SKM-1 (cell line): ENCODE data around the gene KRTAP4-7.
"Not testable (repeated sequence)": the region's sequence is repeated elsewhere in the genome, so short reads cannot be mapped to it uniquely, and the experiment has no call there.

Experiments
- DNase-seq: peaks from one replicate; lab custom pipeline; 2025; ENCODE audit not compliant: unreplicated experiment; lab: John Stamatoyannopoulos, UW

The KRTAP4-7 gene

DNA sequence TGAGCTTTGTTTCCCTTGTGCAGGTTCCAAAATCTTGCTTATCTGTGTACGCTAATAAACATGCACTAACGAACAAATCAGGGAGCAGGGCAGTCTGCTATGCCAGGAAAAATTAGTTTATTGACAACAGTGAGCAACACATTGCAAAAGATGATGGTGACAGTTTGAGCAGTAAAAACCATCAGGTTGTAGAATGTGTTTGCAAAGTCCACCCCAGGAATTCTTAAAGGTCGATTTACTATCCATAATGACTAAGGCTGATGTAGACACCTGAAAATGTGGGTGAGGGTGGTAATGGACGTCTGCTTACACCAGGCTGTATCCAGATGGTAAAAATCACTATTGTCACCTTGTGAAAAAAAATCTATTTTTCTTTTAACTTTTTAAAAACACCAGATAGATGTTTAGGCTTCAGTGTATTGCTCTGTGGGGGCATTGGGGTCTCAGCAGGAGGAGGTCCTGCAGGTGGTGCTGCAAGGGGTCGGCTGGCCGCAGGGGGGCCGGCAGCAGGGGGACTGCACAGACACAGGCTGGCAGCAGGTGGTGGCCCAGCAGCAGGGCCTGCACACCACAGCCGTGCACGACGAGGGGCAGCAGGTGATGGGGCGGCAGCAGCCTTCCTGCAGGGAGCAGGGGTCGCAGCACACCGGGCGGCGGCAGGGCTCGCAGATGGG, 18.8 kb upstream of the KRTAP4-7 start:
- not testable (repeated sequence) for DNase-seq

DNA sequence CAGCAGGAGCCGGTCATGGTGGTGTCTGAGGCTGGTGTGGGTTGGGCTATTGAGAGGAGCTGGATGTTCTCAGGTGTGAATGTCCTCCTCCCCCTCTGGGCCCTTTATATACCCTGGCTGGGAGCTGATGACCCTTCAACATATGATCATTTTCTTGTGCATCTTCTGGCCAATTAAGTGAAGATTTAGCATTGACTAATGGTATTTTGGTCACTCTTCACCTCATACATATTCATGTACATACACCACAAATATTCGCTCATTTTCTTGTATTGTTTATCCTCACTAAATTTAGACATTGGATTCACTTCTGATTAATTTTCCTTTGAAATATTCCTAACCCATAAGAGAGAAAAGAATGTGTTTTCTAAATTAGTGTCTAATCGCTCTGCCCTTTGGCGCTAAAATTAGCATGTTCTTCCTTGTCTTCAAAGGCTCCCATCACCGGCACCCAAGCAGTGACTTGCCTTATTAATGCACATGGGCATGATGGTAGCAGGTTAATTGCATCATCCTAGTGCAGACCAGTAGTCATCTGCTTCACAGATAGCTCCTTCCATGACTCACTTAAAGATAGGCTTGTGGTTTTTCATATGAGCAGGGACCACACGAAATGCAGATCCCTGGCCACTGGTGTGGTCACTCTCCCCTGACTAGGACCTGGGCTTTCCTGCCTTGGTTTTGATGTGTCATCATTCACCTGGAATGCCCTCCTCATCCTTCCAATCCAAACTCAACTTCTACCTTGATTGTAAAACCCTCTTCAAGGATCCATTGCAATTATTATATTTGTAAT, 17.9 kb upstream of the KRTAP4-7 start, which contains the start of gene KRTAP2-4:
Gene KRTAP2-4, minus strand, starts transcription at position 51 of the 796 bp plus-strand sequence. Its CDS starts 34 bp downstream, at position 17.
- DNase-seq: no peak

DNA sequence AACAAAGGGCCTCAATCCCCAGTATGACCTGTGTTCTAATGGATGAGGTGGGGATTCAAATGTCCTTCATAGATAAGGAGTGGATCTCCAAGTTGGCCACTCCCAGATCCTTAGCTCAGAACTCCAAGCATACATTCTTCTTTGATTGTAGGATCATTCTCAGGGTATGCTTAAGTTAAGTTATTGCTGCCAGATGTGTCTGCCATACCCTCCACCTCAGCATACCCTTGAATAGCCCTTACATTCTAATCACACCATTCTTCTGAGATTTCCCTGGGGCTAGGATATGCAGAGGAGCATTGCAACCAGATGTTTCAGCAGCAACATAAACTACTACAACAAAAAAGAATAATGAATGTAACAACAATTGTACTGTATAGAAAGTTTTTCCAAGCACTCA, 16.7 kb upstream of the KRTAP4-7 start:
- no peak for DNase-seq

DNA sequence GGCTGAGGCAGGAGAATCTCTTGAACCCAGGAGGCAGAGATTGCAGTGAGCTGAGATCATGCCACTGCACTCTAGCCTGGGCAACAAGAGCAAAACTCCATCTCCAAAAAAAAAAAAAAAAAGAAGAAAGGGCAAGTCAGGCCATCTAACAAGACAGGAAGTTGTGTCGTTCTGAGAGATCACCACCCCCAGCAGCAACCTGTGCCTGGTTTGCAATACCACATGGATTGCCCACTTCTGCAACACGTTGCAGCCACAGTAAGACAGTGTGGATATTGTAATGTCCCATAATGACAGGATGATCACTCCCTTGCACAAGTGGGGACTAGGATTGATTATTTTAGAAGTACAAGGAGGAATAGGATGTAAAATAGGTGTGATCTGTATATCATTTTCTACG, 14.9 kb upstream of the KRTAP4-7 start:
- no peak for DNase-seq

DNA sequence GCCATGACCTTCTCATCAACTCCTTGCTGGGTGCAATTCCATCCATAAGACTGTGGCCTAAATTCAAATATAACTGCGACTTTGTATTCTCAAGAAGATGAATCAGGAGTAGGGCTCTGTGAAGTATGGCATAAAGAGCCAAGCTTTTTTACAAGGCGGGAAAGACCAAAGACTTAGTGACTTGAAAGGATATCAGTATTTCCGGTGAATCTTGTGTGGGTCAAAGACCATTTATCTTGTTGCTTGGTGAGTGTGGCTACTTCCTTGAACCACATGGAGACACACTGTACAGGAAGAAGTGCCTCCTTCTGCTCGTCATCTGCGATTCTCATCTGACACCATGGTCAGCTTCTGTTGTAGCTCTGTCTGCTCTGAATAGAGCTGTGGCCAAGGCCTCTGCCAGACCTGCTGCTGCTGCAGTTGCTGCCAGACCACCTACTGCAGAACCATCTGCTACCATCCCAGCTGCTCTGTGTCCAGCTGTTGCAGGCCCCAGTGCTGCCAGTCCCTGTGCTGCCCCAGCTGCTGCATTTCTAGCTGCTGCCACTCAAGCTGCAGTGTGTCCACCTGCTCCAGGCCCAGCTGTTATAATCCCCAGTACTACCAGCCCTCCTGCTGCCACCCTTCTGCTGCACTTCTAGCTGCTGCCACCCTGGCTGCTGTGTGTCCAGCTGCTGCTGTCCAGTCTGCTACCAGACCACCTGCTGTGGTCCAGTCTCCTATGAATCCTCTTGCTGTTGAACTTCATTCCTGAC, 12.2 kb upstream of the KRTAP4-7 start:
- no peak for DNase-seq

DNA sequence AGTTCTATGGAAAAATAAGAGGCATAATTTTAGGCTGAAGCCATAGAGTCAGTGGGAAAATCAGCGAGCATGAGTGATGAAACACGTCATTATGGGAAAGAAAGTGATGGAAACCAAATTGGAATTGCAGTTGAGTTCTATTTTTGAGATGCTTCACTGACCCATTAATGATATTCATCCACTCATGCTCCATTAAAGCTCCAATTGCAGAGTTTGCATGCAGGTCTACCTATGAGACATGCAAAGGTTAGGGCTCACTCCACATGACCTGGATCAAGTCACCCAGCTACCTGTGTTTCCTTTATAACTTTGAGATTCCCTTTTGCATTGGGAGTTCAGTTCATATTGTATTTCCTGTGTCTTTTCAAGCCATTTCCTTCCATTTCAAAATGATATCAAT, 10.3 kb upstream of the KRTAP4-7 start:
- DNase-seq: no peak

DNA sequence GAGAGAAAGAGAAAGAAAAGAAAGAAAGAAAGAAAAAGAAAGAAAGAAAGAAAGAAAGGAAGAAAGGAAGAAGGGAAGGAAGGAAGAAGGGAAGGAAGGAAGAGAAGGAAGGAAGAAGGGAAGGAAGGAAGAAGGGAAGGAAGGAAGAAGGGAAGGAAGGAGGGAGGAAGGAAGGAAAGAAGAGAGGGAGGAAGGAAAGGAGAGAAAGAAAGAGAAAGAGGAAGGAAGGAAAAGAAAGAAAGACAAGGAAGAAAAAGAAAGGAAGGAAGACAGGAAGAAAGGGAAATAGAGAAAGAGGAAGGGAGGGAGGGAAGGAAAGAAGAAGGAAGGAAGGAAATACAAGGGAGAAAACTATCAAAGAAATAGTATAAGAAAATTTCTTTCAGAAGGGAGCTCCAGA, 7.2 kb upstream of the KRTAP4-7 start:
- DNase-seq: no peak

DNA sequence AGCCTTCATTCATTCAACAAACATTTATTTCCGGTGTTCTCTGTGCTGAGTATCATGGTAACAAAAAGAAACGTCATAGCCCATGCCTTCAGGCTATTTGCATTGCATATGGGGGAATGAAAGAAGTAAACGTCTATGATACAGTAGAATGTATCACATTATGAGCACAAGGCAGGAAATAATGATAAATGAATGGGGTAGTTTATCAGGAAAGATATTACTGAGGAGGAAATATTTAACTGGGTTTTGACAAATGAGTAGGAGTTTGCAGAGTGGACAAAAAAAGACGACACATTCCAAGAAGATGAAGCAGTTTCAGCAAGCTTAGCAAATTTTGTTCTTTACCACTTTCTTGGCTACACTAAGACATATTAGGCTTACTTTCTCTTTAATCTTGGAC, 1.3 kb upstream of the KRTAP4-7 start:
- no peak for DNase-seq

DNA sequence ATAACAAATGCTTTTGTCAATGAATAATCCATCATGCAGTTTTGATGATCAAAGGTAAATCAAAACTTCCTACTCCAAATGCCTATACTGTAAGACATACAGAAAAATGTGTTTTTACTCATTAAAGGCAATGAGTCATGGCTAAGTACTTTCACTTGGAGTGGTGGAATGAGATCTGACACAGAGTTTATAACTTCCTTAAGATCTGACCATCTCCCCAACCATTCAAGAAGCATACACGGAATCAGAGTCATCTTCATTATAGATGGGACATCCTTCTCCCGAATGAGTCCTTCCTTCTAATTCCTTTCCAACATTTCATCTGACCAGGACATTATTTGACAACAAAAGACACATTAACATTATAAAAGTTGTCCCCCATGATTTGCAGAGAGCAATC, 523 bp upstream of the KRTAP4-7 start:
- not testable (repeated sequence) for DNase-seq

DNA sequence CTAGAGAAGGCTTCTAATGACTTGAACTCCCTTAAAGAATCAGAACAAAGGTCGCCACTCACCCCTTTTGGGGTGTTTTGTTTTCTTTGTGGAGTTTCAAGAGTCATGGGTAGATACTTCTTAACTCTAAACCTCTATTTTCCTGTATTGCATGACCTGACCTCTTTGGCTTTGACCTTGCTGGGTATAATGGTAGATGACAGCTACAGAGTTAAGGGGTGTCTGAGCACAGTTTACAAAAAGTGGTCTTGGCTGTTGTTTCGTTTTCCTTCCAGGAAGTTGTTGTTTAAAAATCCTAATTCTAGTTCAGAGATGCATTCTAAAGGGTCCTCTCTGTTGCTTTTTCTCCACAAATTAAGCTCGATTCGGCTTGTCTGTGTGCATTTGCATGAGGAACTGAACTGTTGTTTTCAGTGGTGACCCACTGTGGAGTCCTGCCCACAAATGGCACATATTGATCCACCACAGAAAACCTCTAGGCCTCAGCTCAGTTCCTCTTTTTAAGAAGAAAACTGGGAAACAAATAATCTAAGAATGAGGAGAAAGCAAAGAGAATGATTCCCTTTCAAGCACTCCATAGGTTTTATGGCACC, 4.9 kb downstream of the KRTAP4-7 start:
- DNase-seq: not testable (repeated sequence)

DNA sequence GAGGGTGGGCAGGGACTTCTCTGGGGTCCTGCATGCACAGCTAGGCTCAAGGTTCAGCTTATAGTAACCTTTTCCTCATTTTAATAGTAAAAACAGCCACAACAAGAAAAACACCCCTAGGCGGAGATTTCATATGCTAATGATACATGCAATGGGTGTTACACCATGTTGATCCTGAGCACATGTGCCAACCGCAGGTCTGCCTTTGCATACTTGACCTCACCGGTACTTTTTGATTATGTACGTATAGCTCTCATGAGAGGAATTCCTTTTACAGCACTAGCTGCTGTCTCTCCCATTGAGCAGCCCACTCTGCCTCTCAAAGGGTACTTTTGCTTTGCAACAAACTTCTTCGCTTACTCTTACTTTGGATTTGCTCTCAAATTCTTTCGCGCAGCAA, 12.1 kb downstream of the KRTAP4-7 start:
- no peak for DNase-seq

DNA sequence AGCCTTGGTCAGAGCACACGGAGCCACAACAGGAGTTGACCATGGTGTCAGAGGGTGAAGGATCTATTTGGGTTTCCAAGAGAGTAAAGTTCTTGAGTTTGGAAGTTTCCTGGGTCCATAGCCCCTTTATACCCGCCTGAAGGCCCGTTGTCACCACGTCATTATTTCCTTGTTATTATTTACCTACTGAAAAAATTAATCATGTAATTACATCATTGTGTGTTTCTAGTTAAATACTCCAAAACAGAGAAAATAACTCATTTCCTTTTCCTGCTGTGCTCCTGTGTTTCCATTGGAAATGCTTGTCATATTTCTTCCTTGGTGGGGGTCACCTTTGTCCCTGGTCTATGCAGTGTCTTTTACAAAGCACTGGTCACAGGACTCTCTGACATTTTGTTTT, 14.1 kb downstream of the KRTAP4-7 start, which contains the start of gene KRTAP4-8:
Gene KRTAP4-8, minus strand, starts transcription at position 101 of the 400 bp plus-strand sequence. Its CDS starts 58 bp downstream, at position 43.
- no peak for DNase-seq

DNA sequence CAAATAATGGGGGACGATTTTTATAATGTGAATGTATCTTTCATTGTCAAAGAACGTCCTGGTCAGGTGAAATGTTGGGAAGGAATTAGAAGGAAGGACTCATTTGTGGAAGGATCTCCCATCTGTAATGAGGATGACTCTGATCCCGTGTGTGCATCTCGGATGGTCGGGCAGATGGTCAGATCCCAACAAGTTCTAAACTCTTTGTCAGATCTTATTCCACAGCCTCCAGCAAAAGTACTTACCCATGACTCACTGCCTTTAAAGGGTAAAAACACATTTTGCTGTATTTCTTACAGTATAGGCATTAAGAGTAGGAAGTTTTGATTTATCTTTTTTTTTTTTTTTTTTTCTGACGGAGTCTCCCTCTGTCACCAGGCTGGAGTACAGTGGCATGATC, 14.5 kb downstream of the KRTAP4-7 start:
- DNase-seq: no peak

DNA sequence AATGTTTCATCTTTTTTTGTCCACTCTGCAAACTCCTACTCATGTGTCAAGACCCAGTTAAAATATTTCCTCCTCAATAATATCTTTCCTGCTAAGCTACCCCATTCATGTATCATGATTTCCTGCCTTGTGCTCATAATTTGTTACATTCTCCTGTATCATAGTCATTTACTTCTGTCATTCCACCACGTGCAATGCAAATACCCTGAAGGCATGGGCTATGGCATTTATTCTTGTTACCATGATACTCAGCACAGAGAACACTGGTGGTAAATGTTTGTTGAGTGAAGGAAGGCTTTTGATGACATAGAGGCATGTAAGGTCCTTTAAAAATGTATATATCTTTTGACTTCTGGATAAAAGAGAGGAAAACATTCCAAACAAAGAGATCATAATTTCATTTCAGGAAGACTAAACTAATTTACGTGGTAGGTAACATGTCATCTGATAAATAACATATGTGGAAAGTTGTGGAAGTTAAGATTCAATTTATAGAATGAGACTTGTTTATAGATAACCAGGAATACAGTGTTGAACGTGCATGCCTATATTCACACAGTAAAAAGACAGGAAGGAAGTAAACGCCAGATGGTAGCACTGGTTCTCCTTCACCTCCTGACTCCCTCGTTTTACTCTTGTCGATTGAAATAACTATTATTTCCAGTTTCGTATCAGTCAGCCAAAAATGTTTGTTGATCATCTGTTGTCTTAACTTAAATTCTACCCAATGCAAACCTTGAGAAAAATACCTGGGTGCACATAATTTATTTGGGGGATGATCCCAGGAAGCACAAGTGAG, 15.9 kb downstream of the KRTAP4-7 start:
- DNase-seq: not testable (repeated sequence)

DNA sequence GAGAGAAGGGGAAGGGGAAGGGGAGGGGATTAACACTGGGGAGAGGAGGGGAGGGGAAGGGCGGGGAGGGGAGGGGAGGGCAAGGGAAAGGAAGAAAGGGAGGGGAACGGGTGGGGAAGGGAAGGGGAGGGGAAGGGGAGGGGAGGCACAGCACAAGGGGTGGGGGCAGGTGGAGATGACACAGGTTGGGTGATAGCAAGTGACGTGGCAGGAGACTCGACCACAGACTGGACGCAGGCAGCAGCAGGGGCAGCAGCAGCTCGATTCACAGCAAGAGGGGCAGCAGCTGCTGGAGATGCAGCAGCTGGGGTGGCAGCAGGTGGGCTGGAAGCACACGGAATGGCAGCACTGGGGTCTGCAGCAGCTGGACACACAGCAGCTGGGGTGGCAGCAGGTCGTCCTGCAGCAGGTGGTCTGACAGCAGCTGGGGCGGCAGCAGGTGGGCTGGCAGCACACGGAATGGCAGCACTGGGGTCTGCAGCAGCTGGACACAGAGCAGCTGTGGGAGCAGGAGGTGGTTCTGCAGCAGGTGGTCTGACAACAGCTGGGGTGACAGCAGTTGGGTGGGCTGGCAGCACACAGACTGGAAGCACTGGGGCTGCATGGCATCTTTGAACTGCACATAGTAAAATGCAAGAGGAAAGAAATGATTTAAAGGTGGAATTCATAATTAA, 17.8 kb downstream of the KRTAP4-7 start, which contains the start of gene KRTAP4-16:
Gene KRTAP4-16, minus strand, starts transcription at position 624 of the 674 bp plus-strand sequence. Its CDS starts 0 bp downstream, at position 624.
- no peak for DNase-seq

DNA sequence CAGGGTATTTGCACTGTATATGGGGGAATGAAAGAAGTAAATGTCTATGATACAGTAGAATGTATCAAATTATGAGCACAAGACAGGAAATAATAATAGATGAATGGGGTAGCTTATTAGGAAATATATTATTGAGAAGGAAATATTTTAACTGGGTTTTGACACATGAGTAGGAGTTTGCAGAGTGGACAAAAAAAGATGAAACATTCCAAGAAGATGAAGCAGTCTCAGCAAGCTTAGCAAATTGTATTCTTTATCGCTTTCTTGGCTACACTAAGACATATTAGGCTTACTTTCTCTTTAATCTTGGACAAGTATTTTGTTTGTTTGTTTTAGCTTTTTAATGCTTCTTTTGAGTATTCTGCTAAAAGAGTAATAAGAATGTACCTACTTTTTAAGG, 19.9 kb downstream of the KRTAP4-7 start:
- DNase-seq: no peak

DNA sequence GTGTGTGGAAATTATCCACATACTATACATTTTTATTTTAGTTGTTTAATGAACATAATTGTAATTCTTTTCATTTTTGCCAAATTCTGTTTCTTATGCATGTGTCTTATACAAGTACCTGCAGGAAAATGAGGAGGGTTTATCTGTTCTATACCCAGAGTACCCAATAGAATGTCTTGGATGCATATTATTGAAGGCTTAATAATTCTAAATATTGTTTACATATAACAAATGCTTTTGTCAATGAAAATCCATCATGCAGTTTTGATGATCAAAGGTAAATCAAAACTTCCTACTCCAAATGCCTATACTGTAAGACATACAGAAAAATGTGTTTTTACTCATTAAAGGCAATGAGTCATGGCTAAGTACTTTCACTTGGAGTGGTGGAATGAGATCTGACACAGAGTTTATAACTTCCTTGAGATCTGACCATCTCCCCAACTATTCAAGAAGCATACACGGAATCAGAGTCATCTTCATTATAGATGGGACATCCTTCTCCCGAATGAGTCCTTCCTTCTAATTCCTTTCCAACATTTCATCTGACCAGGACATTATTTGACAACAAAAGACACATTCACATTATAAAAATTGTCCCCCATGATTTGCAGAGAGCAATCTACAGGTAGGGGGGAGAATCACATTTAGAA, 20.6 kb downstream of the KRTAP4-7 start:
- DNase-seq: not testable (repeated sequence)

DNA sequence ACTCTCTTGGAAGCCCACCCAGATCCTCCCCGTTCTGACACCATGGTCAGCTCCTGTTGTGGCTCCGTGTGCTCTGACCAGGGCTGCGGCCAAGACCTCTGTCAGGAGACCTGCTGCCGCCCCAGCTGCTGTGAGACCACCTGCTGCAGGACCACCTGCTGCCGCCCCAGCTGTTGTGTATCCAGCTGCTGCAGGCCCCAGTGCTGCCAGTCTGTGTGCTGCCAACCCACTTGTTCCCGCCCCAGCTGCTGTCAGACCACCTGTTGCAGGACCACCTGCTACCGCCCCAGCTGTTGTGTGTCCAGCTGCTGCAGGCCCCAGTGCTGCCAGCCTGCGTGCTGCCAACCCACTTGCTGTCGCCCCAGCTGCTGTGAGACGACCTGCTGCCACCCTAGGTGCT, 21.4 kb downstream of the KRTAP4-7 start, which contains the start of gene KRTAP4-9:
Gene KRTAP4-9, plus strand, starts transcription at position 43 of the 400 bp plus-strand sequence. Its CDS starts 0 bp downstream, at position 43.
- DNase-seq: not testable (repeated sequence)

DNA sequence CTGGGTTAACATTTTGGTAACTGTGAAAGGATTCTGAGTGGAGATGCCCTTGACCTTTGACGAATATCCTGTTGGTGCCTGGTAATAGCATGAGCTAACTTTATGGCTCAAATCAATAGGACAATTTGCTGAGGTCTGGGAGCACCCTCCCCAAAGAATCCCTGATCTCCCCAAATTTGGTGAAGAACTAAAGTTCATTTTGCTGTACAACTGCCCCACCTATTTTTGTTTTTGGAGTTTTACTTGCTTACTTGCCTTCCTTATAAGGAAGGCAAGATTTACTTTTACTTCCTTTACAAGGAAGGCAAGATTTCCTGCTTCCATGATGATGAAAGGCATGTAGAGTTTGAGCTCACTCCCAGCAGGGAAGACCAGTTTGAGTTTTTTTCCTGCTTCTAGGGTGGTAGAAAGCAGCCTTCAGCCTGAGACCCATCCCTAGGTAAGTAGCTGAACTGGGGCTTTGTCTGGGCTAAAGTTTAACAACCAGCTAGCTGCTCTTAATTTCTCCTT, 24.0 kb downstream of the KRTAP4-7 start:
- DNase-seq: no peak
